Fibroblast of villous mesenchyme (primary cell): ENCODE results near the gene DDX5. TPM values are rescaled to one million over a fixed set of nuclear protein-coding genes. Genes with fewer than 3 reads are reported as not detected.
"Not testable (repeated sequence)": the region's sequence is repeated elsewhere in the genome, so short reads cannot be mapped to it uniquely, and the experiment has no call there.

Experiments used
- DNase-seq: peaks from one replicate; pipeline ENCODE4 v3.0.0-alpha.2; 2010; ENCODE audit warnings: low read depth
- H3K4me3 ChIP-seq: 2 replicates; pipeline ENCODE4 v1.5.1; 2011; ENCODE audit warnings: low read depth, mild to moderate bottlenecking, low read length
- total RNA-seq: library from RNA; depleted of rRNA; stranded (reverse); fragments of >200 nt; gene quantifications from 2 replicates; pipeline ENCODE4 v1.2.3, GENCODE V29; 2012
- TF ChIP-seq, protein P1 (sequence below): IDR thresholded peaks from 2 replicates; pipeline ENCODE4 v1.5.1; 2012; ENCODE audit warnings: low read depth, mild to moderate bottlenecking, low read length; ENCODE audit not compliant: insufficient read depth

The DDX5 gene
- total RNA-seq, 1 donor: 361 TPM

DNA sequence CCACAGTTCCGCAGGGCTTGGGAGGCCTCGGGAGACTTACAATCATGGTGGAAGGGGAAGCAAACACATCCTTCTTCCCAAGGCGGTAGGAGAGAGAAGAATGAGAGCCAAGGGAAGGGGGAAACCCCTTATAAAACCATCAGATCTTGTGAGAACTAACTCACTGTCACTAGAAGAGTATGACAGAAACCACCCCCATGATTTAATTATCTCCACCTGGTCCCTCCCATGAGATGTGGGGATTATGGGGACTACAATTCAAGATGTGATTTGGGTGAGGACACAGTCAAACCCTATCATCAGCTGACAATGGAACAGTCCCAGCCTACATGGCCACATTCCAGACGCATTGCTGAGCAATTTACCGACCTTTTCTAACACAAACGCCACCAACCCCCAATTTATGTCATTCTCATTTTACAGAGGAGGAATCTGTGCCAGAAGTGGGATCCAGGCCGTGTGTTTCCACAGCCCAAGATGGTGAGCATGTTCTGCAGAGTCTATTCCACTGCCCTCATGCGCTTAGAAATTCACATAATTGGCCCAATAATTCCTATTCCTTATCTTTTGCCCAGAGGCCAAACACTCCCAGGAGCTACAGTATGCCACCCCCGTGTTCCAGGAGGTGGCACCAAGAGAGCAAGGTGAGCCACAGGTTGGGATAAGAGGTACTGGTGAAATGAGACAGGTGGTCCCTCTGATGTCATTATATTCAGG lies 39.9 kb downstream of the DDX5 start:
- TF ChIP-seq, protein P1, sequence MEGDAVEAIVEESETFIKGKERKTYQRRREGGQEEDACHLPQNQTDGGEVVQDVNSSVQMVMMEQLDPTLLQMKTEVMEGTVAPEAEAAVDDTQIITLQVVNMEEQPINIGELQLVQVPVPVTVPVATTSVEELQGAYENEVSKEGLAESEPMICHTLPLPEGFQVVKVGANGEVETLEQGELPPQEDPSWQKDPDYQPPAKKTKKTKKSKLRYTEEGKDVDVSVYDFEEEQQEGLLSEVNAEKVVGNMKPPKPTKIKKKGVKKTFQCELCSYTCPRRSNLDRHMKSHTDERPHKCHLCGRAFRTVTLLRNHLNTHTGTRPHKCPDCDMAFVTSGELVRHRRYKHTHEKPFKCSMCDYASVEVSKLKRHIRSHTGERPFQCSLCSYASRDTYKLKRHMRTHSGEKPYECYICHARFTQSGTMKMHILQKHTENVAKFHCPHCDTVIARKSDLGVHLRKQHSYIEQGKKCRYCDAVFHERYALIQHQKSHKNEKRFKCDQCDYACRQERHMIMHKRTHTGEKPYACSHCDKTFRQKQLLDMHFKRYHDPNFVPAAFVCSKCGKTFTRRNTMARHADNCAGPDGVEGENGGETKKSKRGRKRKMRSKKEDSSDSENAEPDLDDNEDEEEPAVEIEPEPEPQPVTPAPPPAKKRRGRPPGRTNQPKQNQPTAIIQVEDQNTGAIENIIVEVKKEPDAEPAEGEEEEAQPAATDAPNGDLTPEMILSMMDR: no peak
- no peak overlapping the region for H3K4me3 ChIP-seq
- no peak for DNase-seq

GRCh38 chr17:64461788-64462187 lies 44.3 kb downstream of the DDX5 start:
- no peak for DNase-seq
- TF ChIP-seq, protein P1: no peak
- H3K4me3 ChIP-seq: no peak overlapping the region

DNA sequence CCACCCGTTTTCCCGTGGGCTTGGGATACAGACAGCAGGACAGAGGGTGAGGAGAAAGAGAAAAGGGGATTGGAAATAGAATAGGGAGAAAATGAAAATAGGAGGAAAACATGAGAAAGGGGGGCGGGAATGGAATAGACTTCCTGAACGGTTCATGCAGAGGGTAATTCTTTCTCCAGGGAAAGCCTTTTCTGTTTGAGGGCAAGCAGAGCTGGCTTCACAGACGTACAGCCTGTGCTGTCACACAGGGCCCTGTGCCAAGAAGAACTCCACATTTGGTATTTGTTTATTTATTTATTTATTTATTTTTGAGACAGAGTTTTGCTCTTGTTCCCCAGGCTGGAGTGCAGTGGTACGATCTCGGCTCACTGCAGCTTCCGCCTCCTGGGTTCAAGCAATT lies 45.1 kb downstream of the DDX5 start:
- TF ChIP-seq, protein P1: no peak
- H3K4me3 ChIP-seq: no peak overlapping the region
- DNase-seq: peak; percentile 20

GRCh38 chr17:64459818-64460217 lies 46.3 kb downstream of the DDX5 start:
- DNase-seq, H3K4me3 ChIP-seq: not testable (repeated sequence)

- DNase-seq: peak; percentile 44
- TF ChIP-seq, protein P1: no peak
- H3K4me3 ChIP-seq: no peak overlapping the region
Measured at GRCh38 chr17:64459284-64459747, 46.8 kb downstream of the DDX5 start.

GRCh38 chr17:64458756-64459155 lies 47.3 kb downstream of the DDX5 start:
- TF ChIP-seq, protein P1: no peak
- no peak overlapping the region for H3K4me3 ChIP-seq
- no peak for DNase-seq

GRCh38 chr17:64457156-64457555 lies 48.9 kb downstream of the DDX5 start:
- H3K4me3 ChIP-seq: no peak overlapping the region
- TF ChIP-seq, protein P1: no peak

More at GRCh38 chr17:64457156-64457555, 48.9 kb downstream of the DDX5 start:
- DNase-seq: peak; percentile 60
